Keratinocyte (primary cell): ENCODE measurements around the gene SOX30. TPM values are rescaled to one million over a fixed set of nuclear protein-coding genes. Genes with fewer than 3 reads are reported as not detected.

Source experiments
- DNase-seq: peaks from one replicate; pipeline ENCODE4 v3.0.0-alpha.2; 2011; ENCODE audit warnings: low read depth, missing footprints, low spot score
- FAIRE-seq: peaks from 2 replicates; lab custom pipeline; 2011; peaks lifted over from hg19 to GRCh38; lab: Jason Lieb, UNC
- H2AFZ ChIP-seq: 2 replicates; pipeline ENCODE4 v1.6.0; 2012; ENCODE audit warnings: low read length, control low read depth, inconsistent platforms; ENCODE audit not compliant: control insufficient read depth
- H3K27ac ChIP-seq: 2 replicates; pipeline ENCODE4 v1.5.1; 2011; ENCODE audit warnings: low read length; ENCODE audit not compliant: control insufficient read depth, insufficient read depth
- H3K27me3 ChIP-seq: 3 replicates; pipeline ENCODE4 v1.6.0; 2011; ENCODE audit warnings: low read length; ENCODE audit not compliant: control insufficient read depth, insufficient read depth; ENCODE audit errors: extremely low read depth
- H3K36me3 ChIP-seq, 2 experiments: 2 replicates in 1 of 2; 3 replicates in 1 of 2; pipeline ENCODE4 v1.5.1; 2011; ENCODE audit warnings: low read length in 2 of 2, mild to moderate bottlenecking in 1 of 2; ENCODE audit not compliant: control insufficient read depth in 2 of 2, insufficient read depth in 2 of 2; ENCODE audit errors: extremely low read depth in 1 of 2
- H3K4me1 ChIP-seq: 3 replicates; pipeline ENCODE4 v1.5.1; 2011; ENCODE audit warnings: low read length; ENCODE audit not compliant: control insufficient read depth, insufficient read depth; ENCODE audit errors: extremely low read depth
- H3K4me2 ChIP-seq: 3 replicates; pipeline ENCODE4 v1.6.0; 2011; ENCODE audit warnings: low read depth, low read length; ENCODE audit not compliant: control insufficient read depth, insufficient read depth; ENCODE audit errors: extremely low read depth
- H3K4me3 ChIP-seq, 3 experiments: fragments of 200-600 bp in 1 of 3; sonication (generic) in 1 of 3; 2 replicates in 2 of 3; 3 replicates in 1 of 3; pipeline ENCODE4 v1.5.1; 2011 to 2016; ENCODE audit warnings: low read length in 3 of 3, mild to moderate bottlenecking in 3 of 3, control low read depth in 2 of 3, inconsistent platforms in 1 of 3, low read depth in 1 of 3, mixed read lengths in 1 of 3, mixed run types in 1 of 3, moderate library complexity in 1 of 3; ENCODE audit not compliant: control insufficient read depth in 2 of 3, insufficient read depth in 2 of 3; ENCODE audit errors: extremely low read depth in 1 of 3
- H3K79me2 ChIP-seq: 2 replicates; pipeline ENCODE4 v1.6.0; 2012; ENCODE audit warnings: low read length; ENCODE audit not compliant: control insufficient read depth, insufficient read depth
- H3K9ac ChIP-seq: 3 replicates; pipeline ENCODE4 v1.6.0; 2011; ENCODE audit warnings: low read length; ENCODE audit not compliant: control insufficient read depth, insufficient read depth; ENCODE audit errors: extremely low read depth
- H3K9me1 ChIP-seq: 3 replicates; pipeline ENCODE4 v1.6.0; 2011; ENCODE audit warnings: low read length; ENCODE audit not compliant: control insufficient read depth, insufficient read depth; ENCODE audit errors: extremely low read depth
- H3K9me3 ChIP-seq: 2 replicates; pipeline ENCODE4 v1.5.1; 2012; ENCODE audit warnings: low read depth, low read length; ENCODE audit not compliant: control insufficient read depth
- H4K20me1 ChIP-seq: 3 replicates; pipeline ENCODE4 v1.6.0; 2011; ENCODE audit warnings: low read length; ENCODE audit not compliant: control insufficient read depth, insufficient read depth; ENCODE audit errors: extremely low read depth
- CTCF ChIP-seq, 3 experiments: IDR thresholded peaks in 1 of 3; conservative IDR thresholded peaks in 1 of 3; optimal IDR thresholded peaks in 1 of 3; 2 replicates in 2 of 3; 3 replicates in 1 of 3; pipeline versions ENCODE3 to v1.5.1; 2011; ENCODE audit warnings: low read length in 3 of 3, mild to moderate bottlenecking in 3 of 3, moderate library complexity in 2 of 3, control low read depth in 1 of 3, inconsistent platforms in 1 of 3; ENCODE audit not compliant: insufficient read depth in 2 of 3; ENCODE audit errors: extremely low read depth in 1 of 3
- EZH2 ChIP-seq: IDR thresholded peaks from one replicate; pipeline ENCODE4 v1.6.1; 2012; ENCODE audit warnings: inconsistent platforms, mild to moderate bottlenecking, low read length, moderate library complexity
- dilution Hi-C: fragments of 300-500 bp; cut with MboI; formaldehyde crosslinking; loops from one replicate; pipeline ENCODE4 v1.7.0; 2020; ENCODE audit warnings: low sequenced_read_pairs; ENCODE audit not compliant: extremely low pct_ligation_motif_present
- polyA plus RNA-seq, 5 experiments: library from polyadenylated mRNA; depleted of rRNA in 3 of 5; stranded (reverse) in 3 of 5; stranded (forward) in 1 of 5; unstranded in 1 of 5; fragments of >200 nt; gene quantifications; 1 replicate in 1 of 5; 2 replicates in 3 of 5; 3 replicates in 1 of 5; pipeline versions ENCODE4 v1.2.1 to v1.2.3, GENCODE V29; 2011 to 2012; ENCODE audit warnings: missing spikeins in 2 of 5, low read depth in 1 of 5, low replicate concordance in 1 of 5

Gene SOX30
- polyA plus RNA-seq, 1 donor (not counting 4 experiments of a cell fraction or from before 2014, with no cell fraction given) = 0.05 TPM

DNA sequence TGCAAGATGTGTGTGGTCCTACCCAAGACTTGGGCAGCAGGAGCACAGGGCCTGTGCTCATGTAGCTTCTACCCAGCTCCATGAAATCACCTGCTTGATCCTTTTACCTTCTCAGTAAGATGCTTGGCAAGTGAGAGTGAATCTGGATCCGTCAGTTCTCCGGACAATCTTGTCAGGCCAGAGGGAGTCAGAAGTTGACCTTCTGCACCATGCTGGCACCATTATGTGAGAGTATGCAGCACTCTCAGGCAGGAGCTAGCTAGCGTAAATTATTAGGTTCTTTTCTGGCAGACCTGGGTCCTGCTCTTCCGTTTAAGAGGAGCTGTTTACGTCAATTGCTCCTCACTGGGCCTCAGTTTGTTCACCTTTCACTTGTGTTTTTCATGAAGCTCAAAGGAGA is 39.7 kb downstream of the SOX30 start:
- FAIRE-seq (no peak), DNase-seq (no peak)
- H3K27me3 ChIP-seq = no peaks in the 10 kb centered on the region
- TF ChIP-seq CTCF (optimal IDR thresholded peaks at IDR 0.05 in 1 of 3, IDR thresholded peaks at IDR 0.05 in 1 of 3, conservative IDR thresholded peaks at IDR 0.05 in 1 of 3; ENCODE audit: extremely low read depth in 1 of 3, insufficient read depth in 2 of 3, low read length in 3 of 3) (no peak), EZH2 (no peak)
- no peaks in the 10 kb centered on the region for H4K20me1 ChIP-seq
- H2AFZ ChIP-seq = peak overlapping the region; percentile 34
- no peak overlapping the region for H3K4me3 ChIP-seq
- H3K4me2 ChIP-seq = peak overlapping the region; percentile 29
- H3K9ac ChIP-seq = no peak overlapping the region
- H3K4me1 ChIP-seq = peaks cover 25% of the 10 kb centered on the region
- H3K79me2 ChIP-seq = no peaks in the 10 kb centered on the region
- no peaks in the 10 kb centered on the region for H3K36me3 ChIP-seq
- no peak overlapping the region for H3K27ac ChIP-seq
- dilution Hi-C loops = no loop called here
- H3K9me3 ChIP-seq = no peaks in the 10 kb centered on the region
- H3K9me1 ChIP-seq = no peaks in the 10 kb centered on the region

DNA sequence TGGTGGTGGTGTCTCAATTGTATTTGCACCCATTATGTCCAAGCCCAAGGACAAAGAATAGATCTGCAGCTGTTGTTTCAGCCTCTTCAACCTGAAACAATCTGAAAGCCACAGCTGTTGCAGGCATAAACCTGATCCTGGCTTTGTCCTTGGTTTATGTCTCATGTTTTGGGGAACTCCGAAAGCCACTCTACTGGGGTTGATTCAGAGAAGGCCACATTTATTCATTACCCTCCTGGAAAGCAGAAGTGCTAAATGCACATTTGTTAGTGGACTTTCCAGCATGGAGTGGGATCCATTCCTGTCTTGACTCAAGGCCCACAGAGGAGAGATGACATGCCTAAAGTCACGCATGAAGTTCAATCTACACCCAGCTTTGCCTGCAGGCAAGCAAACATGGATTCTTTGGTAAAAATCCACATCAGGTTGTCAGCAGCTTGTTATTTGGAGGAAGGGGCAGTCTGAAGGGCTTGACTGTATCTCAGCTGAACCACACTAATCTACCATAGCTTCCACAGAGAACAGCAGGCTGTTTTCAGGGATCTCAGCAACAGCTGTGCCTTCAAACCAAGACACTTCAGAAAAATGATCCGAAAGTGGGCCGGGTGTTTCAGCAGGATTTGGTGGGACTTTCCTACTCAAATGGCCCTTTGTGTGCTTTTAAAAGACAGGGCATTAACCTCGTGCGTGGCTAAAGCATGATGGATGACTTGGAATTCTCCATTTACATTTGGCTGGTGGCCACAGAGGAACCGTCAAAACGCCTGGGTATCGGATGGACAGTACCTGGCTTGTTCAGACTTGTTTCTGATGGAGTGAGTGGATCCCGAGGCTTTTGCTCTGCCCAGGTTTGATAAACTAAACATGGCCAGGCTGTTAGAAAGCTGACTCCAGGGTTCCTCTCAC is 40.4 kb downstream of the SOX30 start:
- H3K9me1 ChIP-seq = no peaks in the 10 kb centered on the region
- H3K36me3 ChIP-seq = no peaks in the 10 kb centered on the region
- FAIRE-seq = peak; percentile 90
- peak overlapping the region; percentile 34 for H2AFZ ChIP-seq
- dilution Hi-C loops = no loop called here
- H3K4me2 ChIP-seq = peak overlapping the region; percentile 29
- no peaks in the 10 kb centered on the region for H3K9me3 ChIP-seq
- no peaks in the 10 kb centered on the region for H3K79me2 ChIP-seq
- H3K4me3 ChIP-seq = no peak overlapping the region
- no peak for TF ChIP-seq EZH2
- TF ChIP-seq CTCF (optimal IDR thresholded peaks at IDR 0.05 in 1 of 3, IDR thresholded peaks at IDR 0.05 in 1 of 3, conservative IDR thresholded peaks at IDR 0.05 in 1 of 3; ENCODE audit: extremely low read depth in 1 of 3, insufficient read depth in 2 of 3, low read length in 3 of 3) = no peak
- H3K4me1 ChIP-seq = peaks cover 33% of the 10 kb centered on the region
- H4K20me1 ChIP-seq = no peaks in the 10 kb centered on the region
- no peaks in the 10 kb centered on the region for H3K27me3 ChIP-seq
- peak; percentile 17 for DNase-seq
- H3K27ac ChIP-seq = peak overlapping the region; percentile 1
- no peak overlapping the region for H3K9ac ChIP-seq
